ENCODE results near the gene OPN4.

OPN4 gene

DNA sequence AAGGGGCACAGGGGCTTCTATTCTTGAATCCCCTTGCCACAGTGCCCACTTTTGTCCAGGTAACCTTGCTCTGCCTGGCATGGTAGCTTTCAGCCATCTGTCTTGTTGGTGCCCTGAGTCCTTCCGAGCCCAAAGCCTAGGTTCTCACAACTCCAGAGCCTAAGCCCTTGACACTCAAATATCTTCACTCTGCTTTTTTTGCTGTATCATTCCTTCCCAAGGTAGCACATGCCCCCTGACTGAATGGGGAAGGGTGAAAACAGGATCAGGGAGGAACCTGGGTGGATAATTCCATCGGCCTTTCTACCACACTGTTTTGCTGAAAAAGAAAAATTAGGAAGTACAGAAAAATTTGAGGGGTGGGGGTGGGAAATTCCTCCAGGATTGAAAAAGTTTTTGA lies 51.6 kb downstream of the OPN4 start:
- no peaks in the 10 kb centered on the region for H4K20me1 ChIP-seq (ENCODE audit: insufficient read depth, low read length)
- H3K36me3 ChIP-seq (replicated peaks; ENCODE audit: insufficient read depth, low read length) = no peaks in the 10 kb centered on the region
- H3F3A ChIP-seq (ENCODE audit: insufficient read depth, low read length) = no peaks in the 10 kb centered on the region
- no peak overlapping the region for H2AFZ ChIP-seq (ENCODE audit: low read length)
- no peak overlapping the region for H3K4me2 ChIP-seq (ENCODE audit: low read depth, low read length)
- H3K4me1 ChIP-seq (ENCODE audit: low read length) = peaks cover 3% of the 10 kb centered on the region; the same call in 1 of the 2 replicates
- H3K27ac ChIP-seq (ENCODE audit: low read length) = no peak overlapping the region
- H3K27me3 ChIP-seq (replicated peaks; ENCODE audit: insufficient read depth, low read length) = no peaks in the 10 kb centered on the region
- H3K9me3 ChIP-seq (replicated peaks; ENCODE audit: insufficient read depth, low read length) = no peaks in the 10 kb centered on the region
- no peak overlapping the region for H3K9ac ChIP-seq (ENCODE audit: low read length)
- no peak overlapping the region for H3K4me3 ChIP-seq (ENCODE audit: low read length)
- no peaks in the 10 kb centered on the region for H3K9me2 ChIP-seq (replicated peaks; ENCODE audit: insufficient read depth, low read length)
- no peak for TF ChIP-seq EZH2 (optimal IDR thresholded peaks at IDR 0.05; ENCODE audit: low read depth, low read length)
- TF ChIP-seq EZH2phosphoT487 (IDR thresholded peaks at IDR 0.05; ENCODE audit: low read length) = no peak
- TF ChIP-seq, protein P1, sequence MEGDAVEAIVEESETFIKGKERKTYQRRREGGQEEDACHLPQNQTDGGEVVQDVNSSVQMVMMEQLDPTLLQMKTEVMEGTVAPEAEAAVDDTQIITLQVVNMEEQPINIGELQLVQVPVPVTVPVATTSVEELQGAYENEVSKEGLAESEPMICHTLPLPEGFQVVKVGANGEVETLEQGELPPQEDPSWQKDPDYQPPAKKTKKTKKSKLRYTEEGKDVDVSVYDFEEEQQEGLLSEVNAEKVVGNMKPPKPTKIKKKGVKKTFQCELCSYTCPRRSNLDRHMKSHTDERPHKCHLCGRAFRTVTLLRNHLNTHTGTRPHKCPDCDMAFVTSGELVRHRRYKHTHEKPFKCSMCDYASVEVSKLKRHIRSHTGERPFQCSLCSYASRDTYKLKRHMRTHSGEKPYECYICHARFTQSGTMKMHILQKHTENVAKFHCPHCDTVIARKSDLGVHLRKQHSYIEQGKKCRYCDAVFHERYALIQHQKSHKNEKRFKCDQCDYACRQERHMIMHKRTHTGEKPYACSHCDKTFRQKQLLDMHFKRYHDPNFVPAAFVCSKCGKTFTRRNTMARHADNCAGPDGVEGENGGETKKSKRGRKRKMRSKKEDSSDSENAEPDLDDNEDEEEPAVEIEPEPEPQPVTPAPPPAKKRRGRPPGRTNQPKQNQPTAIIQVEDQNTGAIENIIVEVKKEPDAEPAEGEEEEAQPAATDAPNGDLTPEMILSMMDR (IDR thresholded peaks at IDR 0.05; ENCODE audit: low read length) = no peak
- no peak for DNase-seq
- no peaks in the 10 kb centered on the region for H3K79me2 ChIP-seq (ENCODE audit: low read length)

DNA sequence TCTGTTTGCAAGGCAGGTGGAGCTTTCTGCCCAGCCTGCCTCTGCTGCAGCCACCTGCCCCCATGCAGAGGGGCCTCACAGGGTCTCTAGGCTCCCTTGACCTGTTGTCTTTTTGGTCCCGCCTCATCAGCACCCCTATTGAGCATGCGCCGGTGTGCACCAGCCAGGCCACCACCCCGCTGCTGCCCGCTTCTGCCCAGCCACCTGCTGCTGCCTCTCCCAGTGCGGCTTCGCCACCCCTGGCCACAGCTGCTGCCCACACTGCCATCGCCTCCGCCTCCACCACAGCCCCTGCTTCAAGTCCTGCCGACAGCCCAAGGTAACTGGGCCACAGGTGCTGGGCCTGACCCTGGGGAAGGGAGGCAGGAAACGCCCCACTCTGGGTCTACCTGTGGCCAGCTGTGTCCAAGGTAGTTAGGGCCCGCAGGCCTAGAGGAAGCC lies 52.1 kb downstream of the OPN4 start:
- Histone ChIP-seq H3K27ac (ENCODE audit: low read length) (no peak overlapping the region), H3K4me1 (ENCODE audit: low read length) (peaks cover 3% of the 10 kb centered on the region; the same call in 1 of the 2 replicates), H4K20me1 (ENCODE audit: insufficient read depth, low read length) (no peaks in the 10 kb centered on the region), H3K9me2 (replicated peaks; ENCODE audit: insufficient read depth, low read length) (no peaks in the 10 kb centered on the region), H2AFZ (ENCODE audit: low read length) (no peak overlapping the region), H3F3A (ENCODE audit: insufficient read depth, low read length) (no peaks in the 10 kb centered on the region), H3K36me3 (replicated peaks; ENCODE audit: insufficient read depth, low read length) (no peaks in the 10 kb centered on the region), H3K9ac (ENCODE audit: low read length) (no peak overlapping the region), H3K79me2 (ENCODE audit: low read length) (no peaks in the 10 kb centered on the region), H3K4me3 (ENCODE audit: low read length) (no peak overlapping the region), H3K4me2 (ENCODE audit: low read depth, low read length) (no peak overlapping the region), H3K9me3 (replicated peaks; ENCODE audit: insufficient read depth, low read length) (no peaks in the 10 kb centered on the region), H3K27me3 (replicated peaks; ENCODE audit: insufficient read depth, low read length) (no peaks in the 10 kb centered on the region)
- DNase-seq = no peak
- TF ChIP-seq EZH2 (optimal IDR thresholded peaks at IDR 0.05; ENCODE audit: low read depth, low read length) (no peak), EZH2phosphoT487 (IDR thresholded peaks at IDR 0.05; ENCODE audit: low read length) (no peak)
- TF ChIP-seq, protein P1 (IDR thresholded peaks at IDR 0.05; ENCODE audit: low read length) = no peak

DNA sequence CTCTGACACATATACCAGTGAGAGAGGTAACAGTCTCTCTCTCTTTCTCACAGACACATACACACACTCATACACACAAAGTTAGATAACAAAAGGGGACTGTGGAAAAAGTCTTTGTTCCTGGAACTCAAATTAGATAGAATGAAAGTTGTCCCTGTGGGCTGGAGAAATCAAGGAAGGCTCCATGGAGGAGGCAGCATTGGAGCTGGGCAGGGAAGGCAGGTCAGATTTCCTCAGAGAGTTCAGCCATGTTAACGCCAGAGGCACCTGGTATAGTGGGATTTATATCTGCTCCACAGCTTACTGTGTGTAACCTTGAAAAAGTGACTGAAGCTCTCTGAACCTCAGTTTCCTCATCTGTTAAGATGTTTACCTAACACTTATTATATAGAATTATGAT lies 52.6 kb downstream of the OPN4 start:
- Histone ChIP-seq H4K20me1 (ENCODE audit: insufficient read depth, low read length) (no peaks in the 10 kb centered on the region), H3K79me2 (ENCODE audit: low read length) (no peaks in the 10 kb centered on the region), H3K9me3 (replicated peaks; ENCODE audit: insufficient read depth, low read length) (no peaks in the 10 kb centered on the region), H3K27ac (ENCODE audit: low read length) (no peak overlapping the region), H3F3A (ENCODE audit: insufficient read depth, low read length) (peaks cover 2% of the 10 kb centered on the region; the same call in 1 of the 2 replicates), H3K4me3 (ENCODE audit: low read length) (no peak overlapping the region), H3K4me1 (ENCODE audit: low read length) (peaks cover 3% of the 10 kb centered on the region; the same call in 1 of the 2 replicates), H3K4me2 (ENCODE audit: low read depth, low read length) (no peak overlapping the region), H3K27me3 (replicated peaks; ENCODE audit: insufficient read depth, low read length) (no peaks in the 10 kb centered on the region), H2AFZ (ENCODE audit: low read length) (no peak overlapping the region), H3K9me2 (replicated peaks; ENCODE audit: insufficient read depth, low read length) (no peaks in the 10 kb centered on the region), H3K9ac (ENCODE audit: low read length) (no peak overlapping the region), H3K36me3 (replicated peaks; ENCODE audit: insufficient read depth, low read length) (no peaks in the 10 kb centered on the region)
- DNase-seq = no peak
- no peak for TF ChIP-seq EZH2phosphoT487 (IDR thresholded peaks at IDR 0.05; ENCODE audit: low read length)
- TF ChIP-seq EZH2 (optimal IDR thresholded peaks at IDR 0.05; ENCODE audit: low read depth, low read length) = no peak
- TF ChIP-seq, protein P1 (IDR thresholded peaks at IDR 0.05; ENCODE audit: low read length) = no peak

All from MM.1S (cell line).